Activated CD4-positive, alpha-beta T cell treated with anti-CD3 and anti-CD28 coated beads for 36 hours (primary cell): ENCODE measurements around the gene ZNF70. TPM values are rescaled to one million over a fixed set of nuclear protein-coding genes. Genes with fewer than 3 reads are reported as not detected.

Experiments
- ATAC-seq: fragments of 200-7000 bp; cut with Tn5 transposase; one replicate; pipeline ENCODE4 v1.10.0; 2021; ENCODE audit warnings: mild to moderate bottlenecking, moderate library complexity
- CTCF ChIA-PET: fragments of 350-600 bp; sonication (Branson Sonifier 250); formaldehyde crosslinking; loops from one replicate; lab custom pipeline; 2021; ENCODE audit warnings: antibody characterized with exemption; lab: Charles Lee
- POLR2A ChIA-PET: fragments of 350-600 bp; sonication (Branson Sonifier 250); formaldehyde crosslinking; loops from one replicate; lab custom pipeline; 2021; ENCODE audit warnings: antibody characterized with exemption, inconsistent platforms; lab: Charles Lee
- DNase-seq: peaks from one replicate; pipeline ENCODE4 v3.0.0-alpha.2; 2020
- H3K27ac Mint-ChIP-seq: one replicate; pipeline ENCODE4 v1.8.0; 2021; ENCODE audit warnings: mixed read lengths
- H3K27me3 Mint-ChIP-seq: one replicate; pipeline ENCODE4 v1.8.0; 2021; ENCODE audit warnings: mixed read lengths
- H3K36me3 Mint-ChIP-seq: one replicate; pipeline ENCODE4 v1.8.0; 2021; ENCODE audit warnings: low read depth, mixed read lengths
- H3K4me1 Mint-ChIP-seq: one replicate; pipeline ENCODE4 v1.8.0; 2021; ENCODE audit warnings: mixed read lengths
- H3K4me3 Mint-ChIP-seq: one replicate; pipeline ENCODE4 v1.8.0; 2021; ENCODE audit warnings: mild to moderate bottlenecking, moderate library complexity, mixed read lengths
- H3K9me3 Mint-ChIP-seq: one replicate; pipeline ENCODE4 v1.8.0; 2021; ENCODE audit warnings: low read depth, mixed read lengths
- intact Hi-C, 2 experiments: fragments of 100-400 bp; cut with DNase I in 1 of 2; cut with micrococcal nuclease in 1 of 2; formaldehyde crosslinking; loops; one replicate each; pipeline versions ENCODE4 v1.14.2 to v1.15.1; 2022 to 2024; cut with DNase I, micrococcal nuclease
- total RNA-seq, 2 experiments: library from RNA; stranded (reverse); gene quantifications; one replicate each; pipeline ENCODE4 v1.2.3, GENCODE V29; 2021

ZNF70 gene
- total RNA-seq, 2 experiments from 2014 or later: 1.6 to 1.7 TPM

DNA sequence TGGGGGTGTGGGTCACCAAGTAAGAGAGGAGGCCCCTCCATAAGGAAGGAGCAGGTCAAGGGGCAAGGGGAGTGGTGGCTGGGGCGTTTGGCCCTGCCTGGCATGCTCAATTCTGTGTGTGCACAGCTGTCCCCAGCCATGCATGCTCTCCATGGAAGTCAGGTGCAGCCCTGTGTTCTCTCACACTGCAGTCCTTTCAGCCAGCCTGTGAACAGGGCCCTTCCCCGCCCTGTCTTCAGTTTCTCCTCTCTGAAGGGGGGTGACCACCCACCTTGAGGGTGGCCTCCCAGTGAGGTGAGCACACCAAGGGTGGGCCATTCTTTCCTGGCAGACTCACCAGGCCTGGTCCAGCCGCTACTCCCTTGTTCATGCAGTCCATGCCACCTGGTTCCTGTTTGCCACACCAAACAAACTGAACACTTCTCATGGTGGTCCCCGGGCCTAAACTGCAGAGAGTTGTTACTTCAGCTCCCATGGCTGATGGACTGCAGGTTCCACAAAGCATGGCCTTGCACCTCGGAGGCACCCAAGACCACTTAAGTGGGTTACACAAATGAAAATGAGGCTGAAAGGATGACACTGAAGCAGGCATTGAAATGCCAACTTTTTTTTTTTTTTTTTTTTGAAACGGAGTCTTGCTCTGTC is 18.5 kb upstream of the ZNF70 start:
- no peak for DNase-seq
- H3K4me3 Mint-ChIP-seq: no peak overlapping the region
- no peaks in the 10 kb centered on the region for H3K9me3 Mint-ChIP-seq
- CTCF ChIA-PET: interaction anchor here (0.6 to 3.9 kb wide), 5 partner anchors 20 to 88 kb away, joined by 3 to 28 read pairs (median 3); partner anchors contain the start of gene SLC2A11
- no peak overlapping the region for H3K27ac Mint-ChIP-seq
- H3K36me3 Mint-ChIP-seq: peaks cover 12% of the 10 kb centered on the region
- intact Hi-C loops: loop anchor here (5.0 kb wide), 4 partner anchors 78 to 227 kb away; no protein-coding TSS in a partner anchor
- ATAC-seq: no peak
- H3K27me3 Mint-ChIP-seq: peaks cover 3% of the 10 kb centered on the region
- peaks cover 25% of the 10 kb centered on the region for H3K4me1 Mint-ChIP-seq
- POLR2A ChIA-PET: no interaction called here

DNA sequence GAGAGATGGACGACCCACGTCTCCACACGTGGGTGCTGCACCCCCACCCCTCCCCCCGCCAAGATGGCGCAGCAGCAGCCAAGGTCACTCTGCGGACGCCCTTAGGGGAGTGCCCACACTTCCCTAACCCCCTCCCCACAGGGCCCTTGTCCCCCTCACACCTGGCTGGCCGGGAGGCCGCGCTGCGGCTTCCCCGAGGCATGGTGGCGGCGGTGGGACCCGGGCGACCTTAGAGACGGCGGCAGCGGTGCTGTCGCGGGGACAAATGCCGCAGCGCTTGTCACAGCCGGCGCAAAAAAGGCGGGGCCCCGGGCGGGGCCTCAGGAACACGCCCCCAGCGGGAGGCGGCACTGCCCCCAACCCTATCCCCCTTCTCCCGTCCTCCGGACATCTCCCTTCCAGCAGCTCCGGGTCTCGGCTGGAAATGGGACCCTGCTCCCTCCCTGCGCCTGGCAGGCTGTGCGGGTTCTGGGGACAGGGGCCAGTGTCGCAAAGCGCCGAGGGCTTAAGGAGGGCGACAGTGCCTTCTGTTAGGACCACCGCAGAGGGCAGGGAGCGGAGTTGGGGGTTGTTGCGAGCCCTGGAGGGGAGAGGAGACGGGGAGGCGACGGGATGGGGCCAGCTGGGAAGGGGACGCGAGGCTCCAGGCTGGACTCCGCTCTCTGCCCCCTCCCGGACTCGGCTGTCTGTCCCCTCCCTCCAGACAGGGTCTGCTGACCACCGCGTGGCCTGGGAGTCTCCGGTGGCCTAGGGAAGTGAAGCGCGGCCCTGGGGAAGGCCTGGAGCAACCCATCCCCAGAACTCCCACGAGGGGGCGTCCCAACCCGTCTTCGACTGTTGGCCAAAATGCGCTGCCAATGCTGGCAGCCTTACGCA is 17.0 kb upstream of the ZNF70 start, which contains the start of gene CHCHD10:
Gene CHCHD10, minus strand, starts transcription at position 300 of the 876 bp plus-strand sequence. Its CDS starts 98 bp downstream, at position 202.
- DNase-seq (peak; percentile 87), ATAC-seq (peak; percentile 66)
- no peaks in the 10 kb centered on the region for H3K27me3 Mint-ChIP-seq
- peak within 1 kb of the TSS; percentile 75 for H3K4me3 Mint-ChIP-seq
- POLR2A ChIA-PET: no interaction called here
- no peaks in the 10 kb centered on the region for H3K9me3 Mint-ChIP-seq
- H3K36me3 Mint-ChIP-seq: peaks cover 15% of the 10 kb centered on the region
- peak within 1 kb of the TSS; percentile 72 for H3K27ac Mint-ChIP-seq
- CTCF ChIA-PET: interaction anchor here (1.1 to 3.9 kb wide), 3 partner anchors 9 to 127 kb away, joined by 3 to 28 read pairs (median 3); partner anchors contain the start of gene MIF
- intact Hi-C loops: loop anchor here (1.0 to 5.0 kb wide), 10 partner anchors 17 to 229 kb away; partner anchors contain the start of genes DERL3 (in 1 of the 2), MIF (in 1 of the 2) and ZNF70 (in 1 of the 2)
- H3K4me1 Mint-ChIP-seq: peaks cover 36% of the 10 kb centered on the region

DNA sequence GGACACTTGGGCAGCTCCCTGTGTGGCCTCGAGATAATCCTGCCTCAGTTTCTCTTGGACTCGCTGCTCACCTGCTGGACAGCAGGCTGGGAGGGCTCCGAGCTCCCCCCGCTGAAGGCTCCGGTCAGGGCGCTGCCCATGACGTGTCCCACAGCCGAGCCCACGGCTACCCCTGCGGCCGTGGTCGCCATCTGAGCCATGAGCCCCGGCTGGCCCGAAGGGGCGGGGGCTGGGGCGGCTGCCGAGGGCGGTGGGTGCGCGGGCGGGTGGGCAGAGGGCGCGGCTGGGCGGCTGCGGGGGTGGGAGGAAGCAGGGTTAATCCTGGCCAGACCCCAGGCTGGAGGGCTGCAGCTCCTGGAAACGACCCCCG is 16.4 kb upstream of the ZNF70 start:
- H3K27me3 Mint-ChIP-seq: no peaks in the 10 kb centered on the region
- ChIA-PET CTCF (interaction anchor here (1.1 to 1.4 kb wide), 3 partner anchors 10 to 127 kb away, joined by 3 to 4 read pairs (median 3); partner anchors contain the start of gene MIF), POLR2A (interaction anchor here (1.1 kb wide), 1 partner anchor 18 kb away, joined by 5 read pairs; no protein-coding TSS in a partner anchor)
- H3K9me3 Mint-ChIP-seq: no peaks in the 10 kb centered on the region
- no peak for DNase-seq
- no peak for ATAC-seq
- intact Hi-C loops: loop anchor here (1.0 to 5.0 kb wide), 9 partner anchors 16 to 228 kb away; partner anchors contain the start of genes DERL3 (in 1 of the 2), MIF (in 1 of the 2) and ZNF70 (in 1 of the 2)
- peaks cover 39% of the 10 kb centered on the region for H3K4me1 Mint-ChIP-seq
- H3K4me3 Mint-ChIP-seq: peak overlapping the region; percentile 75
- H3K36me3 Mint-ChIP-seq: peaks cover 15% of the 10 kb centered on the region
- peak overlapping the region; percentile 26 for H3K27ac Mint-ChIP-seq

DNA sequence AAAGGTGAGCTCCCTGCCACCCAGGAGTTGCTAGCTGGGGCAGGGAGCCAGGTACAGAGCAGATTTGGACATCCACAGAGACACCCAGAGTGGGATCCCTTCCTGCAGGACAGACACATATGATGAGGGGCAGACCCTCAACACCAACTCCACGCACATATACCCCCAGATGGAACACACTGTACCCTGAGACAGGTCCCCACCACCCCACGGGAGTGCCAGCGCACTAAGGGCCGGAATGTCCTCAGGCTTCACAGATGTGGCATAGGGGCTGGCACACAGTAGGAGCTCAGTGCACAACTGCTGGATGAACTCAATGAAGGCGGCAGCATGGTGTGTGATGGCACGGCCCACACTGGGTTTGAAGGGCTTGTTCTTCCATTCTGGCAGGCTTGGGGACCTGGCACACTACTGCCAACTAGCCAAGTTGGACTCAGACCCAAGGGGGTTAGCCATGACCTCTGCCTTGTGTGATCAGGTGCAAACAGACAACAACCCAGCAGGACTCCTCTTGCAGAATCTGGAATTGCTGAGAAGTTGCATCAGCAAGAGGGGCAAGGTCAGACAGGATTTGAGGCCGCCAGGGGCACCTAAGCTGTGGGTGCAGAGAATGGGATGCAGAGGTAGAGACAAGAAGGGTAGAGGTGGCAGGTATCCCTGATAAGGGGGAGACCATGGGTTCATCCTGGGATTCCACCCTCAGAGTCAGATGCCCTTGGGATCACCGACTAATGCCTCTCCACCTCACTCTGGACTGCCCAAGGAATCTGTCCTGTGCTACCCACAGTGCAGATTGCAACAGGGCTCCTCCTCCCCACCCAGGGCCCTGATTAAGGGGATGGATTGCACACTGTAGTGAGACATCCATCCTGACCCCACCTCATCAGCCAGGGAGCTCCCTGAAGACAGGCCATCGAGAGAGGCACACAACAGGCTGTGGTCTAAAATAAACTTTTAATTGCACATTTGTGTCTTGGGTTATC is 14.3 kb upstream of the ZNF70 start:
- no peak for DNase-seq
- no peaks in the 10 kb centered on the region for H3K9me3 Mint-ChIP-seq
- ChIA-PET POLR2A (no interaction called here), CTCF (interaction anchor here (1.0 kb wide), 1 partner anchor 87 kb away, joined by 3 read pairs; no protein-coding TSS in a partner anchor)
- ATAC-seq: no peak
- H3K27ac Mint-ChIP-seq: peak overlapping the region; percentile 42
- H3K27me3 Mint-ChIP-seq: no peaks in the 10 kb centered on the region
- peaks cover 15% of the 10 kb centered on the region for H3K36me3 Mint-ChIP-seq
- H3K4me1 Mint-ChIP-seq: peaks cover 34% of the 10 kb centered on the region
- no peak overlapping the region for H3K4me3 Mint-ChIP-seq
- intact Hi-C loops: loop anchor here (2.0 to 5.0 kb wide), 5 partner anchors 14 to 223 kb away; partner anchors contain the start of gene ZNF70 (in 1 of the 2)

DNA sequence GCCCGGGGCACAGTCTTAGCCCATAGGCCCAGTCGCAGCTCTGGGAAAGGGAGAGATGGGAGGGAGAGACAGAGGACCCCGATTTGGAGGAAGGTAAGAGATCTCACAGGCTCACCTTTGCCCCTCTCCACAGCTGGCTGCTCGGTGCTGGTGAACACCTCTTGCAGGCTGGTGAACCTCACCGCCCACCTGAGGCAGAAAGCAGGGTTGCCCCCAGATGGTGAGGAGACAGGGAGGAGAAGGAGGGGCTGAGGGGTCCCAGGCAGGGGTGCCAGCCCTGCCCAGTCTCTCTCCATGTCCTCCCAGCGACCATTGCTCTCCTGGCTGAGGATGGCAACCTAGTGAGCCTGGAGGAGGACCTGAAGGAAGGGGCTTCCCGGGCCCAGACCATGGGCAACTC is 13.0 kb upstream of the ZNF70 start:
- intact Hi-C loops: loop anchor here in 1 of 2 experiments (2.0 kb wide), 1 partner anchor 13 kb away; the partner anchor contains the start of gene ZNF70
- Mint-ChIP-seq H3K27me3 (no peaks in the 10 kb centered on the region), H3K9me3 (no peaks in the 10 kb centered on the region), H3K27ac (no peak overlapping the region), H3K4me1 (peaks cover 34% of the 10 kb centered on the region), H3K4me3 (peak overlapping the region; percentile 43), H3K36me3 (peaks cover 15% of the 10 kb centered on the region)
- CTCF ChIA-PET: interaction anchor here (0.6 kb wide), 1 partner anchor 270 kb away, joined by 3 read pairs; no protein-coding TSS in a partner anchor
- POLR2A ChIA-PET: no interaction called here
- ATAC-seq (no peak), DNase-seq (no peak)

DNA sequence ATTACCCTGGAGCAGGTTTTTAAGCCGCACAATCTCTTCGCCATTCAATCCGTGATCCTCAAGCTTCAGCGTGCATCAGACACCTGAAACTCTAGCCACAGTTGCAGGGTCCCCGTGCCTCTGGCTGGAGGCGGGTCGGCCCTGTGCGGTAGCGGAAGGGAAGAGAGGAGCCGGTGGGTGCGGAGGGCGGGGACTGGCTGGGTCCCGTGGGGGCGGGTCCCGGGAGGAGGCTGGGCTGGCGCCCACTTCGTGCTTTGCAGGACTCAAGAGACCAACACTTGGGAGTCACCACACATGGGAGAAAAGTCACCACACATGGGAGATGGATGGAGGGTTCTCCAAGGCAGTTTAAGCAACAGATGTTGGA is 12.7 kb upstream of the ZNF70 start:
- Mint-ChIP-seq H3K4me3 (peak overlapping the region; percentile 43), H3K27me3 (no peaks in the 10 kb centered on the region), H3K4me1 (peaks cover 34% of the 10 kb centered on the region), H3K9me3 (no peaks in the 10 kb centered on the region), H3K27ac (peak overlapping the region; percentile 55), H3K36me3 (peaks cover 15% of the 10 kb centered on the region)
- peak; percentile 18 for ATAC-seq
- ChIA-PET POLR2A (no interaction called here), CTCF (interaction anchor here (0.6 kb wide), 1 partner anchor 269 kb away, joined by 3 read pairs; no protein-coding TSS in a partner anchor)
- DNase-seq: peak; percentile 63
- intact Hi-C loops: no loop called here

DNA sequence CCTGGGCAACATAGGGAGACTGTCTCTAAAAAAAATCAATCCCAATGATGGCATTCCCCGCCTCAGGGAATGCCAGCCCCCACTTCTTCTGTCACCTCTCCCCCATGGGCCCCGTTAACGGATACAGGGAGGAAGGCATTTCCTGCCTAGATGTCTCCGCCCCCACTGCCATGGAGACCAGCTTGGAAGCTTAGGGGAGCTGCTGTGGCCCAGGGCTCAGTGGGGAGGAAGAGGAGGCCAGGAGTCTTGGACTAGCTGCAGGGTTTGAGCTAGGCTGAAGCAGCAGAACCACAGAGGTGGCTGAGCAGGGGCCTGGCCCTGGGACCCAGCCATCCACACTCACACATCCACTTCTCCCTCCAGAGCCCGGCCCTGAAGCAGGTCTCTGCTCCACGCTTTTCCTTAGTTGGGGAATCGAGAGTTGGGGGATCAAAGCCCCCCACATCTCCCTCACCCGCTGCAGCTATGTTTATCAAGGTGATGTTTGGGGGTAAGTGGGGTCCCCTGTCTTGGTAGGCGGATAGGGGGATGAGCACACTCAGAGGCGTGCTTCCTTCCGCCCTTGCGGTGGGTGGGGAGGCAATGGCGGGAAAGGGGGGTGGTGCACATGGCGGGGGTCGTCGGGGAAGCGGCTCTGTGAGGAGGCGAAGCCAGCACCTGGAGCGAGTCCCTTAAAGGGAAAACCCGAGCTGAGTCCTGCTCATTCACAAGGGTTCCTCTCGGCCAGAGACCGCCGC is 12.1 kb upstream of the ZNF70 start, which contains the start of gene C22orf15:
Gene C22orf15, plus strand, starts transcription at position 149 of the 737 bp plus-strand sequence. Its CDS starts 317 bp downstream, at position 466.
- intact Hi-C loops: no loop called here
- H3K9me3 Mint-ChIP-seq: no peaks in the 10 kb centered on the region
- peak within 1 kb of the TSS; percentile 55 for H3K27ac Mint-ChIP-seq
- CTCF ChIA-PET: interaction anchor here (0.6 to 0.9 kb wide), 4 partner anchors 87 to 669 kb away, joined by 3 read pairs; no protein-coding TSS in a partner anchor
- H3K36me3 Mint-ChIP-seq: peaks cover 15% of the 10 kb centered on the region
- H3K27me3 Mint-ChIP-seq: no peaks in the 10 kb centered on the region
- no peak for ATAC-seq
- POLR2A ChIA-PET: interaction anchor here (0.5 kb wide), 1 partner anchor 1443 kb away, joined by 4 read pairs; no protein-coding TSS in a partner anchor
- H3K4me1 Mint-ChIP-seq: peaks cover 34% of the 10 kb centered on the region
- H3K4me3 Mint-ChIP-seq: peak within 1 kb of the TSS; percentile 43
- peak; percentile 35 for DNase-seq

DNA sequence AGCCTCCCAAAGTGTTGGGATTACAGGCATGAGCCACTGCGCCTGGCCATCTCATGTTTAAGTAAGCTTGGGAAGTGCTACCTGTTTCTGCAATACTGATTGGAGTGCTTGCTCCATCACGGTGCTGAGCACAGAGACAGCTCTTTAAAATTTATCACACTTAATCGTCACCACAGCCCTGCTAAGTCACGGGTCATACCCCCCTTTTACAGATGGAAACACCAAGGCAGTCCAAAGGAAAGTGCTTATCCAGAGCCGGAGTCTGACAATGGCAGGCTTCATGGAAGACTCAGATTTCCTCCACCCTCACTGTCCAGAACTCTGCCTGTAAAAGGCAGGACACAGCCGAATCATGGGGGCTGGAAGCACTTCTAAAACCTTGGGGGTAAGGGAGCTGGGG is 9.1 kb upstream of the ZNF70 start:
- H3K4me3 Mint-ChIP-seq: no peak overlapping the region
- DNase-seq (no peak), ATAC-seq (no peak)
- CTCF ChIA-PET: interaction anchor here (0.7 kb wide), 1 partner anchor 26 kb away, joined by 3 read pairs; no protein-coding TSS in a partner anchor
- peaks cover 25% of the 10 kb centered on the region for H3K4me1 Mint-ChIP-seq
- H3K36me3 Mint-ChIP-seq: peaks cover 6% of the 10 kb centered on the region
- H3K27me3 Mint-ChIP-seq: no peaks in the 10 kb centered on the region
- POLR2A ChIA-PET: no interaction called here
- H3K27ac Mint-ChIP-seq: no peak overlapping the region
- no peaks in the 10 kb centered on the region for H3K9me3 Mint-ChIP-seq
- intact Hi-C loops: no loop called here

DNA sequence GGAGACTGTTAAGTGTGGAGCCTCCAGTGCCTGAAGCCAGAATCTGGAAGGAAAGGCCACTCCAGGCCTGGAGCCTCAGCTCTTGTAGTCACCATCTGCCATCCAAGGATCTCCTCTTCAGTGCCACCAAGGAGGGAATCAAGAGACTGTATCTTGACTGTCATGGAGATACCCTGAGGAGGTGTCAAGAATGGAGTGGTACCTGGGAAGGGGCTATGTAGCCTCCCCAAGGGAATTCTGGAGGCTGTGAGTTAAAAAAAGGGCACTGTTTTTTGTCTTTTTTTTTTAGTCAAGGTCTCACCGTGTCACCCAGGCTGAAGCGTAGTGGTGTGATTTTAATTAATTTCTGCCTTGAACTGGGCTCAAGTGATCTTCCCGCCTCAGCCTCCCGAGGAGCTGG is 8.7 kb upstream of the ZNF70 start:
- no peaks in the 10 kb centered on the region for H3K27me3 Mint-ChIP-seq
- DNase-seq (no peak), ATAC-seq (no peak)
- no peaks in the 10 kb centered on the region for H3K9me3 Mint-ChIP-seq
- no peak overlapping the region for H3K27ac Mint-ChIP-seq
- CTCF ChIA-PET: interaction anchor here (0.7 kb wide), 1 partner anchor 26 kb away, joined by 3 read pairs; no protein-coding TSS in a partner anchor
- H3K36me3 Mint-ChIP-seq: peaks cover 2% of the 10 kb centered on the region
- H3K4me3 Mint-ChIP-seq: no peak overlapping the region
- peaks cover 20% of the 10 kb centered on the region for H3K4me1 Mint-ChIP-seq
- POLR2A ChIA-PET: no interaction called here
- intact Hi-C loops: no loop called here
